Measurements from ENCODE around the gene MBNL1.

MBNL1 gene

GRCh38 chr3:152374262-152374990 is 105.7 kb downstream of the MBNL1 start:
- Histone ChIP-seq H3K9ac (ENCODE audit: low read length) (no peak overlapping the region), H3F3A (ENCODE audit: insufficient read depth, low read length) (peaks cover 5% of the 10 kb centered on the region; the same call in 1 of the 2 replicates), H3K4me1 (ENCODE audit: low read length) (0 out of 2 replicates have a peak, but pooled peaks cover 4% of the 10 kb centered on the region), H2AFZ (ENCODE audit: low read length) (no peak overlapping the region), H4K20me1 (ENCODE audit: insufficient read depth, low read length) (0 out of 2 replicates have a peak, but pooled peaks cover 11% of the 10 kb centered on the region), H3K79me2 (ENCODE audit: low read length) (peaks cover 100% of the 10 kb centered on the region), H3K27ac (ENCODE audit: low read length) (no peak overlapping the region), H3K27me3 (replicated peaks; ENCODE audit: insufficient read depth, low read length) (no peaks in the 10 kb centered on the region), H3K4me2 (ENCODE audit: low read depth, low read length) (no peak overlapping the region), H3K9me3 (replicated peaks; ENCODE audit: insufficient read depth, low read length) (no peaks in the 10 kb centered on the region), H3K9me2 (replicated peaks; ENCODE audit: insufficient read depth, low read length) (no peaks in the 10 kb centered on the region), H3K4me3 (ENCODE audit: low read length) (no peak overlapping the region), H3K36me3 (replicated peaks; ENCODE audit: insufficient read depth, low read length) (no peaks in the 10 kb centered on the region)
- TF ChIP-seq EZH2phosphoT487 (IDR thresholded peaks at IDR 0.05; ENCODE audit: low read length): no peak
- TF ChIP-seq CTCF (IDR thresholded peaks at IDR 0.05; ENCODE audit: low read length): no peak
- no peak for TF ChIP-seq EZH2 (optimal IDR thresholded peaks at IDR 0.05; ENCODE audit: low read depth, low read length)
- no peak for DNase-seq

- Histone ChIP-seq H3K27me3 (replicated peaks; ENCODE audit: insufficient read depth, low read length) (no peaks in the 10 kb centered on the region), H3K4me2 (ENCODE audit: low read depth, low read length) (peak overlapping the region; percentile 30; the same call in 1 of the 2 replicates), H3K9me2 (replicated peaks; ENCODE audit: insufficient read depth, low read length) (no peaks in the 10 kb centered on the region), H4K20me1 (ENCODE audit: insufficient read depth, low read length) (0 out of 2 replicates have a peak, but pooled peaks cover 15% of the 10 kb centered on the region), H3K9ac (ENCODE audit: low read length) (no peak overlapping the region), H3K27ac (ENCODE audit: low read length) (peak overlapping the region; percentile 55; the same call in 1 of the 2 replicates), H3K9me3 (replicated peaks; ENCODE audit: insufficient read depth, low read length) (no peaks in the 10 kb centered on the region), H2AFZ (ENCODE audit: low read length) (no peak overlapping the region), H3K4me3 (ENCODE audit: low read length) (no peak overlapping the region), H3F3A (ENCODE audit: insufficient read depth, low read length) (peaks cover 5% of the 10 kb centered on the region; the same call in 1 of the 2 replicates), H3K36me3 (replicated peaks; ENCODE audit: insufficient read depth, low read length) (no peaks in the 10 kb centered on the region), H3K79me2 (ENCODE audit: low read length) (peaks cover 100% of the 10 kb centered on the region), H3K4me1 (ENCODE audit: low read length) (0 out of 2 replicates have a peak, but pooled peaks cover 4% of the 10 kb centered on the region)
- DNase-seq: no peak
- TF ChIP-seq CTCF (IDR thresholded peaks at IDR 0.05; ENCODE audit: low read length) (no peak), EZH2 (optimal IDR thresholded peaks at IDR 0.05; ENCODE audit: low read depth, low read length) (no peak), EZH2phosphoT487 (IDR thresholded peaks at IDR 0.05; ENCODE audit: low read length) (no peak)
Observed at GRCh38 chr3:152375546-152375945, 106.8 kb downstream of the MBNL1 start.

- no peaks in the 10 kb centered on the region for H3K9me2 ChIP-seq (replicated peaks; ENCODE audit: insufficient read depth, low read length)
- TF ChIP-seq EZH2phosphoT487 (IDR thresholded peaks at IDR 0.05; ENCODE audit: low read length) (no peak), CTCF (IDR thresholded peaks at IDR 0.05; ENCODE audit: low read length) (no peak), EZH2 (optimal IDR thresholded peaks at IDR 0.05; ENCODE audit: low read depth, low read length) (no peak)
- H3K9ac ChIP-seq (ENCODE audit: low read length): no peak overlapping the region; the same call in 1 of the 2 replicates
- no peaks in the 10 kb centered on the region for H3K36me3 ChIP-seq (replicated peaks; ENCODE audit: insufficient read depth, low read length)
- no peaks in the 10 kb centered on the region for H3K9me3 ChIP-seq (replicated peaks; ENCODE audit: insufficient read depth, low read length)
- H3K27ac ChIP-seq (ENCODE audit: low read length): peak overlapping the region; percentile 55; the same call in 1 of the 2 replicates
- H3K4me3 ChIP-seq (ENCODE audit: low read length): peak overlapping the region; percentile 2; the same call in 1 of the 2 replicates
- peaks cover 10% of the 10 kb centered on the region; the same call in 1 of the 2 replicates for H3F3A ChIP-seq (ENCODE audit: insufficient read depth, low read length)
- no peak overlapping the region for H2AFZ ChIP-seq (ENCODE audit: low read length)
- peak overlapping the region; percentile 30; the same call in 1 of the 2 replicates for H3K4me2 ChIP-seq (ENCODE audit: low read depth, low read length)
- H3K4me1 ChIP-seq (ENCODE audit: low read length): peaks cover 10% of the 10 kb centered on the region; the same call in 1 of the 2 replicates
- H3K79me2 ChIP-seq (ENCODE audit: low read length): peaks cover 99% of the 10 kb centered on the region
- peak; percentile 34 for DNase-seq
- 0 out of 2 replicates have a peak, but pooled peaks cover 14% of the 10 kb centered on the region for H4K20me1 ChIP-seq (ENCODE audit: insufficient read depth, low read length)
- H3K27me3 ChIP-seq (replicated peaks; ENCODE audit: insufficient read depth, low read length): no peaks in the 10 kb centered on the region
Observed at GRCh38 chr3:152376351-152377183, 107.8 kb downstream of the MBNL1 start.
